Stimulated activated naive B cell treated with anti-CD40 and anti-IgM and Interleukin-4, amounts not matched to agents 10 μg/mL and 1 μg/mL and 100 μg/mL, for 72 hours (primary cell): ENCODE measurements around the gene ARHGAP12.
"Not testable (repeated sequence)": the region's sequence is repeated elsewhere in the genome, so short reads cannot be mapped to it uniquely, and the experiment has no call there.

Source experiments
- ATAC-seq, 2 donors: fragments of 150-1000 bp; cut with Tn5 transposase; replicated peaks; 2 replicates each; pipeline ENCODE4 v1.10.0; 2021; ENCODE audit warnings: moderate library complexity in 1 of 2
- DNase-seq: peaks from one replicate; pipeline ENCODE4 v3.0.0; 2021
- H3K27ac Mint-ChIP-seq: one replicate; pipeline ENCODE4 v1.8.0; 2022; ENCODE audit warnings: mild to moderate bottlenecking, mixed read lengths
- H3K27me3 Mint-ChIP-seq, 2 donors: one replicate each; pipeline ENCODE4 v1.8.0; 2022; ENCODE audit warnings: mixed read lengths in 2 of 2
- H3K36me3 Mint-ChIP-seq, 2 donors: one replicate each; pipeline ENCODE4 v1.8.0; 2022; ENCODE audit warnings: mixed read lengths in 2 of 2, mild to moderate bottlenecking in 1 of 2
- H3K4me1 Mint-ChIP-seq, 2 donors: one replicate each; pipeline ENCODE4 v1.8.0; 2022; ENCODE audit warnings: mixed read lengths in 2 of 2, mild to moderate bottlenecking in 1 of 2
- H3K4me3 Mint-ChIP-seq, 2 donors: one replicate each; pipeline ENCODE4 v1.8.0; 2022; ENCODE audit warnings: mild to moderate bottlenecking in 2 of 2, mixed read lengths in 2 of 2, moderate library complexity in 1 of 2
- H3K9me3 Mint-ChIP-seq, 2 donors: one replicate each; pipeline ENCODE4 v1.8.0; 2022; ENCODE audit warnings: mixed read lengths in 2 of 2, mild to moderate bottlenecking in 1 of 2

ARHGAP12 gene

DNA sequence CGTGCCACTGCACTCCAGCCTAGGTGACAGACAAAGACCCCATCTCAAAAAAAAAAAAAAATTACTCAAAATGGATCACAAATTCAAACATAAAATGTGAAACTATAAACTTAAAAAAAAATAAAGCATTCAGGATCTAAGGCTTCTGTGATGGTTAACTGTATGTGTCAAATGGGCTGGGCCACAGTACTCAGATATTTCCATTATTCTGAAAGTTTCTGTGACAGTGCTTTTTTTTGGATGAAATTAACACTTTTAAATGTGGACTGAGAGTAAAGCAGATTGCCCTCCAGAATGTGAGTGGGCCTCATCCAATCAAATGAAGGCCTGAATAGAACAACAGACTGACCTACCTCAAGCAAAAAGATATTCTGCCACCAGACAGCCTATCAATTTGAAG lies 26.0 kb downstream of the ARHGAP12 start:
- H3K27me3 Mint-ChIP-seq: no peaks in the 10 kb centered on the region
- H3K27ac Mint-ChIP-seq: no peak overlapping the region
- H3K36me3 Mint-ChIP-seq: peaks cover 38% of the 10 kb centered on the region in 2 donors
- no peak overlapping the region for H3K4me3 Mint-ChIP-seq
- H3K4me1 Mint-ChIP-seq: peaks cover 23 to 50% of the 10 kb centered on the region in 2 donors
- peaks cover 0 to 1% of the 10 kb centered on the region in 2 donors for H3K9me3 Mint-ChIP-seq
- ATAC-seq (no peak), DNase-seq (no peak)

DNA sequence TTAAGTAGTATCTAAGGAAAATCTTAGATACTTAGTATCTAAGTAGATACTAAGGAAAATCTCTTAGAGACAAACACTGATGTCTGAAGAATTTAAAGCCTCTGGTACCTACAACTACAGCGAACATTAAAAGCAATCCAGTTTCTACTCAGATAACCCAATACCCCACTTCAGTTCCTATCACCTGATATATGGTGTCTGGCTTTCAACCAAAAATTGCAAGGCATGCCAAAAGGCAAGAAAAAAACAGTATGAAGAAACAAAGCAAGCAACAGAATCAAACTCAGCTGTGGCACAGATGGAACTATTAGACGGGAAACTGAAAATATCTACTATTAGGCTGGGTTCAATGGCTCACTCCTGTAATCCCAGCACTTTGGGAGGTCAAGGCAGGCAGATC lies 31.1 kb downstream of the ARHGAP12 start:
- H3K36me3 Mint-ChIP-seq: peaks cover 24 to 28% of the 10 kb centered on the region in 2 donors
- peaks cover 0 to 3% of the 10 kb centered on the region in 2 donors for H3K9me3 Mint-ChIP-seq
- H3K27me3 Mint-ChIP-seq: no peaks in the 10 kb centered on the region
- H3K27ac Mint-ChIP-seq: no peak overlapping the region
- peaks cover 40 to 64% of the 10 kb centered on the region in 2 donors for H3K4me1 Mint-ChIP-seq
- no peak for DNase-seq
- ATAC-seq: no peak
- H3K4me3 Mint-ChIP-seq: no peak overlapping the region

DNA sequence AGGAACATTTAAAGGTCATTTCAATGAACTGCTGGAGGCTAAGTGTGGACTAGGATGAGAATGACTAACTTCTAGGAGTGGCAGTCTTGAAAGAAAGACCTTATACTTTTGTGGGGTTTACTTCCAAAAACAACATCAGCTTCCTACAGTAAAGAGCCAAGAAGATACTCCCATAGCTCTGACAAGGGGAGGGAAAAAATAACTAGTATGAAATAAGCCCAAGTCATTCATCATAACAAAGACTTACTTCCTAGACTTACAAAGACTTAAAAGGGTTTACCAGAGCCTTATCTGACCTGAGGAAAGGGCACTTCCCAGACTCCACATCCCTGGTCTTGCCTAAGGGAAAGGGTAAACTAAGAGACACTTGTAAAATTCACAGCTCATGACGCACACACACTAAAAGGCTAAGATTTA lies 31.7 kb downstream of the ARHGAP12 start:
- peaks cover 0 to 3% of the 10 kb centered on the region in 2 donors for H3K9me3 Mint-ChIP-seq
- ATAC-seq: no peak
- H3K27ac Mint-ChIP-seq: peak overlapping the region; percentile 47
- H3K27me3 Mint-ChIP-seq: no peaks in the 10 kb centered on the region
- H3K4me1 Mint-ChIP-seq: peaks cover 44 to 68% of the 10 kb centered on the region in 2 donors
- H3K36me3 Mint-ChIP-seq: peaks cover 28 to 29% of the 10 kb centered on the region in 2 donors
- H3K4me3 Mint-ChIP-seq: no peak overlapping the region
- no peak for DNase-seq

DNA sequence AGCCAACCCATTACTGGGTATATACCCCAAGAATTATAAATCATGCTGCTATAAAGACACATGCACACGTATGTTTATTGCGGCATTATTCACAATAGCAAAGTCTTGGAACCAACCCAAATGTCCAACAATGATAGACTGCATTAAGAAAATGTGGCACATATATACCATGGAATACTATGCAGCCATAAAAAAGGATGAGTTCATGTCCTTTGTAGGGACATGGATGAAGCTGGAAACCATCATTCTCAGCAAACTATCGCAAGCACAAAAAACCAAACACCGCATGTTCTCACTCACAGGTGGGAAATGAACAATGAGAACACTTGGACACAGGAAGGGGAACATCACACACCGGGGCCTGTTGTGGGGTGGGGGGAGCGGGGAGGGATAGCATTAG lies 32.9 kb downstream of the ARHGAP12 start:
- H3K27me3 Mint-ChIP-seq, H3K9me3 Mint-ChIP-seq, H3K4me3 Mint-ChIP-seq, DNase-seq, ATAC-seq, H3K27ac Mint-ChIP-seq: not testable (repeated sequence)
- peaks cover 20 to 29% of the 10 kb centered on the region in 2 donors for H3K36me3 Mint-ChIP-seq
- H3K4me1 Mint-ChIP-seq: peaks cover 49 to 74% of the 10 kb centered on the region in 2 donors

DNA sequence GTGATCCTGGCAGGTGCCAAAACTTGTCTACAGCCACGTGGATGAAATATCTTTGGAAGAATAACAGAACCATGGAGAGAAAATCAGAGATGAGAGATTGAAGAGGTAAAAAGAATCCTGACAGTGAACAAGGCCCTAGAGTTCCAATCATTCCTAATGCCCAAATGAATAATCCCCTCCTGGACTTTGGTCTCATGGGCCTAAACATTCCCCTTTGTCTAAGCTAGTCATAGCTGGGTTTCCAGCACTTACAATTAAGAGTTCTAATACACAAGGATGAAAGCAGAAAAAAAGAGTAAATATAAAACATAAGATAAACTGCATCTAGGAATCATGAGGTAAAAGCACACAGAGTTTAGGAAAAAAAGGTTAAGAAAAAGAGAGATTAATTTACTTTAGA lies 40.2 kb downstream of the ARHGAP12 start:
- ATAC-seq (no peak), DNase-seq (no peak)
- Mint-ChIP-seq H3K27ac (no peak overlapping the region), H3K36me3 (peaks cover 5 to 19% of the 10 kb centered on the region in 2 donors), H3K4me1 (peaks cover 25 to 52% of the 10 kb centered on the region in 2 donors), H3K27me3 (no peaks in the 10 kb centered on the region), H3K9me3 (peaks cover 0 to 2% of the 10 kb centered on the region in 2 donors), H3K4me3 (no peak overlapping the region)

DNA sequence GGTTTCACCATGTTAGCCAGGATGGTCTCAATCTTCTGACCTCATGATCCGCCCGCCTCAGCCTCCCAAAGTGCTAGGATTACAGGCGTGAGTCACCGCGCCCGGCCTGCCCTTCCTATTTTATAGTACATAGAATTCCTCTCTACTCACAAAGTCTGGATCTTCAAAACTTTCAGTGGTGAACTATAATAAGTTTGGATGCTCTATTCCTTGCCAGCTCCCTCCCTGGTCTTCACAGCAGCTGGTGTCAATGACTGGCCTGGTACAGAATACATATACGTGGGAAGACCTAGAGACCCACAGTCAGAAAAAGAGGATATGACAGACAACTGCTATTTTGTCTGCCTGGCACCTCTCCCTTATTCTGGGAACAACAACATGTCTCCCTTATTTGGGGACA lies 40.8 kb downstream of the ARHGAP12 start:
- H3K27ac Mint-ChIP-seq: peak overlapping the region; percentile 73
- no peaks in the 10 kb centered on the region for H3K27me3 Mint-ChIP-seq
- no peak for DNase-seq
- H3K36me3 Mint-ChIP-seq: peaks cover 2 to 20% of the 10 kb centered on the region in 2 donors
- ATAC-seq: no peak
- no peaks in the 10 kb centered on the region for H3K9me3 Mint-ChIP-seq
- peaks cover 26 to 50% of the 10 kb centered on the region in 2 donors for H3K4me1 Mint-ChIP-seq
- H3K4me3 Mint-ChIP-seq: no peak overlapping the region

DNA sequence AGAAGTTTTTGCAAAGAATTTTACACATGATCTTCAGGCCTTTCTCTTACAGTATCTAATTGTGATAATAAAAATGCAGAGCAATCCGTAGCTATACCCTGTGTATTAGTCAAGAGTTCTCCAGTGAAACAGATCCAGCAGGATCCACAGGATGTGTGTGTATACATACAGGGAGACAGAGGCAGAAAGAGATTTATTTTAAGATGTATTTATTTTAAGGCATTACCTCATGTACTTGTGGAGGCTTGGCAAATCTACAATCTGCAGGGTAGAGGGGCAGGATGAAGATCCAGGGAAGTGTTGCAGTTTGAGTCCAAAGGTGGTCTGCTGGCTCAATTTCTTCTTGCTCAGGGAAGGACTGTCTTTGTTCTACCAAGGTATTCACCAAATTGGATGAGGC lies 41.7 kb downstream of the ARHGAP12 start:
- Mint-ChIP-seq H3K4me1 (peaks cover 23 to 42% of the 10 kb centered on the region in 2 donors), H3K27ac (no peak overlapping the region), H3K27me3 (no peaks in the 10 kb centered on the region), H3K36me3 (peaks cover 2 to 13% of the 10 kb centered on the region in 2 donors), H3K4me3 (no peak overlapping the region), H3K9me3 (no peaks in the 10 kb centered on the region)
- no peak for ATAC-seq
- DNase-seq: no peak

DNA sequence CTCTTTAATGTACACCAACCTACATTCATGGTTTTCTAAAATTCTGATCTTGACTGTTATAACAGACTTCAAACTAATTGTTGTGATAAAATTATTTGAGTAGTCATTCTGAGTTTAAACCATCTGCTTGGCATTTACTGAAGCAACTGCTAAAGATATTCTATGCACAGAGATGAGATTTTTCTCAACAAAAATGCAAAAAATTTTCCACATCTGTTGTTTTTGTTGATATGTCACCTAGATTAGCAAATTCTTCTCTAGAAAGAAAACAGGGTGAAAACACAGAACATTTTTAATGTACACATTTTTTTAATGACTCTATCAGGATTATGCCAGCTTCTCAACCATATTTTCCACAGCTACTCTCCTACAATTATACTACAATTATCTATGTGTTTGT lies 42.7 kb downstream of the ARHGAP12 start:
- H3K4me1 Mint-ChIP-seq: peaks cover 17 to 35% of the 10 kb centered on the region in 2 donors
- H3K9me3 Mint-ChIP-seq: no peaks in the 10 kb centered on the region
- no peak overlapping the region for H3K27ac Mint-ChIP-seq
- H3K4me3 Mint-ChIP-seq: no peak overlapping the region
- no peak for ATAC-seq
- no peaks in the 10 kb centered on the region for H3K27me3 Mint-ChIP-seq
- peaks cover 2 to 6% of the 10 kb centered on the region in 2 donors for H3K36me3 Mint-ChIP-seq
- DNase-seq: no peak

DNA sequence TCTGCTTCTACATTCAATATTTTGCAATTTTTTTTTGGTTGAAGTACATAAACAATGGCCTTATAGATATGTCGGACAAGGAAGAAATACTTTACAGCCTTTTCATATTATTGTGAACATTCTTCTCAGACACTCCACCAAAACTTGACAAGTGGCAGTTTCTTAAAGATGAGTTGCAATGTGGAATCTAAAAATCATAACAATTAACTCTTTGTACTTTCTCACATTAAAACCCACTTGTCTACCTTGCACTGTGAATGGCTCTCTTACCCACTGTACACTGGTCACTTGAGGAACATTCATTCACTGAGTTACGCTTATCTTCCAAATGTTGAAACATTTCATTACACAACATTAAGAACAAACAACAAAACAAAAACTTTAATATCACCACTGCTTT lies 44.2 kb downstream of the ARHGAP12 start:
- H3K36me3 Mint-ChIP-seq: peaks cover 4 to 6% of the 10 kb centered on the region in 2 donors
- no peaks in the 10 kb centered on the region for H3K27me3 Mint-ChIP-seq
- no peak overlapping the region for H3K27ac Mint-ChIP-seq
- H3K9me3 Mint-ChIP-seq: no peaks in the 10 kb centered on the region
- no peak overlapping the region for H3K4me3 Mint-ChIP-seq
- DNase-seq (no peak), ATAC-seq (no peak)
- H3K4me1 Mint-ChIP-seq: peaks cover 17 to 38% of the 10 kb centered on the region in 2 donors

DNA sequence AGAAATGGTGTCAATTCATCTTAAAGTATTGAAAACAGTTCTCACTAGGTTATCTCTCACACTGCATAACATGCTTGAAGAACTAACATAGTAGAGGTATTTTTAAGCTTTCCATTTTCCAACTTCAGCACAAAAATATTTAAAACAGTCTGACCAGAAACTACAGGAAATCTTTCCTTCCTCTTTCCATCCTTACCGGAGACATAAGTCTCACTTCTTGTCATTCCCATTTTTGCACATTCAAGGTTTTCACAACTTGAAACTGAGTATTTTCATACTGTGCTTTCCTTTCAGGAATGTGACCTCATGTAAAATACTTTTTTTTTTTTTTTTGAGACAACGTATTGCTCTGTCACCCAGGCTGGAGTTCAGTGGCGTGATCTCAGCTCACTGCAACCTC lies 45.2 kb downstream of the ARHGAP12 start:
- Mint-ChIP-seq H3K4me3 (no peak overlapping the region), H3K27me3 (no peaks in the 10 kb centered on the region), H3K4me1 (peaks cover 17 to 45% of the 10 kb centered on the region in 2 donors), H3K36me3 (peaks cover 4 to 6% of the 10 kb centered on the region in 2 donors), H3K27ac (no peak overlapping the region), H3K9me3 (no peaks in the 10 kb centered on the region)
- ATAC-seq (no peak), DNase-seq (no peak)

DNA sequence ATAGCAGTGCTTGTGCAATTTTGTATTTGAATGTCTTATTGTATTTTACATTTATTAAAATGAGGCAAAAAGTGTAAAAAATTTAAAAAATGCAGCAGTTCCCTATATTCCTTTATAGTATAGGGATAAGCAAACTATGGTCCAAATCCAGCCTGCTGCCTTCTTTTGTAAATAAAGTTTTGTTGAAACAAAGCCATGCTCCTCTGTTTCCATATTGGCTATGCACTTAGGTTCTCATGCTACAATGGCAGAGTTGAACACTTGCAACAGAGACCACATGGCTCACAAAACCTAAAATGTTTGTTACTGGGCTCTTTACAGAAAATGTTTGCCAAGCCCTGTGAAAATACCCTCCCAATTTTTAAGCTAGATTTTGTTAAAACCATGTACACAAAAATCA lies 50.1 kb downstream of the ARHGAP12 start:
- Mint-ChIP-seq H3K36me3 (peaks cover 1 to 6% of the 10 kb centered on the region in 2 donors), H3K27ac (no peak overlapping the region), H3K4me1 (peaks cover 9 to 28% of the 10 kb centered on the region in 2 donors), H3K27me3 (no peaks in the 10 kb centered on the region), H3K9me3 (no peaks in the 10 kb centered on the region), H3K4me3 (no peak overlapping the region)
- DNase-seq (no peak), ATAC-seq (no peak)

DNA sequence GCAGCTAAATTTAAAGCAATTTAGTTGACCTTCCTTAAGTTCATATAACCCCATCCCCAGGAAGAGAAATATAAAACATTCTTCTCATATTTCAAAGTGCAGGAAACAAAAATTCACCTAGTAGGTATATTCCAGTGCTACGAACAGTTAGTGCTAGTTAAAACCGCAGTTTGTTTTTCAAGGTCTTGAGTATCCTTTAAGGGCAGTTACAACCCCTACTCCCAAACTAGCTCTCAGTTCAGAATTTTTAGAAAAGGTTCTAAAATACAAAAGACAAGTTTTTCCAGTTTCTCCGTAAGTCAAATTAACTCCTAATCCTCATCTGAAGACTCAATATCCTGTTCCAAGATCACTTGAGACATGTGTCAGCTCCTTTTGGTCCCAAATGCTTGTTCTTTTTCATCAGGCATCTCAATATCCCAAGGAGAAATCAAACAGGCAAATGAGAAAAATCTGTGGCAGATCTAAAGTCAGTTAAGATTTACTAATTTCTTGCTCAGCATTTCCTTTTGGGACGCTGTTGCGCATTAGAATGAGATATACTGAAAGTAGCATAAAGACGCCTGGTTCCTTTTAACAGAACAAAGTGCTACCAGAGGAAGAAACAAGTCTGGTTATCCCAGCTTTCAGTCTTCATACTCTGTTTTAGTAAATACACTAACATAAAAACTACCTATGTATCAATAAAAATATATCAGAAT lies 51.8 kb downstream of the ARHGAP12 start:
- ATAC-seq (peak in 1 of 2 donors; percentile 36), DNase-seq (no peak)
- H3K36me3 Mint-ChIP-seq: peaks cover 1 to 3% of the 10 kb centered on the region in 2 donors
- no peak overlapping the region for H3K4me3 Mint-ChIP-seq
- no peak overlapping the region for H3K27ac Mint-ChIP-seq
- H3K9me3 Mint-ChIP-seq: no peaks in the 10 kb centered on the region
- no peaks in the 10 kb centered on the region for H3K27me3 Mint-ChIP-seq
- H3K4me1 Mint-ChIP-seq: peaks cover 3 to 24% of the 10 kb centered on the region in 2 donors

DNA sequence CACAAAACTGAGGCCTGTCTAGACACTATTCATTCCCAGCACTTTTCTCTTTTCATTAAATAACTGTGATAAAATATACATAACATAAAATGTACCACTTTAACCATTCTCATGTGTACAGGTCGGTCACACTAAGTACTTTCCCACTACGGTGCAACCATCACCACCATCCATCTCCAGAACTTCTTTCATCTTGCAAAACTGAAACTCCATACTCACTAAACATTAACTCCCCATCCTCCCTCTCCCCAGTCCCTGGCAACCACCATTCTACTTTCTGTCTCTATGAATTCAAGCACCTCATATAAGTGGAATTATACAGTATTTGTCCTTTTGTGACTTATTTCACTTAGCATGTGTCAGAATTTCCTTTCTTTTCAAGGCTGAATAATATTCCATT lies 53.0 kb downstream of the ARHGAP12 start:
- Mint-ChIP-seq H3K36me3 (peaks cover 1 to 3% of the 10 kb centered on the region in 2 donors), H3K4me3 (no peak overlapping the region), H3K4me1 (peaks cover 3 to 24% of the 10 kb centered on the region in 2 donors), H3K27me3 (no peaks in the 10 kb centered on the region), H3K27ac (no peak overlapping the region), H3K9me3 (no peaks in the 10 kb centered on the region)
- DNase-seq (no peak), ATAC-seq (no peak)

DNA sequence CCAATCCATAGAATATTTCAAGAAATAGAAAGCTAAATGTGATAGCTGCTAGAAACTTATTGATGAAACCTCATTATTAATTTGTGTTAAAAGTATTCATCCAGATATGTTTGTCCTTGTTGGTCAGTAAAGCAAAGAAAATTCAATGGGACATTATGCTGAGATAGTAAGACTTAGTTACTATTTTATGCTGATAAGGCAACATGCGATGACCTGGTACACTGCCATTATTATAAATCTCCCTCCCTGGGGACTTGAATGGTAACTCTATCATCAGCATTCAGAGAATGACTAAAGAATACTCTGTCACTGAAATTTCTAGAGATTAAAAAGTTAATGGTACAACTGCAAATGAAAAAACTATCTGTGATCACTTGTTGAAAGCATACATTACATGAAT lies 54.9 kb downstream of the ARHGAP12 start:
- Mint-ChIP-seq H3K36me3 (peaks cover 0 to 3% of the 10 kb centered on the region in 2 donors), H3K4me1 (peaks cover 3 to 14% of the 10 kb centered on the region in 2 donors), H3K27me3 (no peaks in the 10 kb centered on the region), H3K27ac (no peak overlapping the region), H3K9me3 (no peaks in the 10 kb centered on the region), H3K4me3 (no peak overlapping the region)
- ATAC-seq (no peak), DNase-seq (no peak)

DNA sequence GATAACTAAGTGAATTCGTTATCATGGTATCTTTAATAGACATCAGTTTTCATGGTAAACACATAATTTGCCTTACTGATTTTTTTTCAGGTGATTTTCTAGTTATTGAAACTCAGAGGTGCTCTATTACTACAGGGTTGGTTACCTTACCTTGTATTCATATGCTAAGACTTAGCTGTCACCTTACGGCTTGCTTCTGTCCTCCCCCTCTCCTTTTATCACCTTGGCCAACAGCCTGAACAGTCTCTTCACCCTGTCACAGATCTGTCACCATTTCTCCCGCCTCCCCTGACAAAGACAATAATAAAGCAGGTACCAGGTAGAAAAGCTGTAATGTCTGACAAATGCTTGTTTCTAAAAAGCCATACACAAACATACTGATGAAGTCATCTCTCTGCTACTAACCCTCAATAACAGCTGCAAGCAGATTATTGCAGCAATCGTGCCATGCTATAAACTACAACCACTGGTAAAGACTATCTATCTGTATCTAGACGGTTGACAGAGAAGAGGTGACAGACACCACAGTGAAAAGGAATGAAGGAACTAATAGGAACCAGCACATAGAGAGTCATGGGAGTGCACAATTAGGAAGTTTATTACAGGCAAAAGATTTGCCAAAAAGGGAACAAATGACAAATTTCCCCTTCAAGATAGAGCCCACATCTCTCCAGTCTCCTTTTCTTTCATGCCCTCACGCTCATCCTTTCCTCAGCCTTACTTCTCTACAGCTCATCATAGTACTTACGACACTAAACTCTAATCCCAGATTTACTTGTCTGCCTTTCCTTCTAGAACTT lies 57.2 kb downstream of the ARHGAP12 start:
- no peak for DNase-seq
- peaks cover 3 to 12% of the 10 kb centered on the region in 2 donors for H3K4me1 Mint-ChIP-seq
- H3K27ac Mint-ChIP-seq: no peak overlapping the region
- no peak for ATAC-seq
- H3K4me3 Mint-ChIP-seq: no peak overlapping the region
- no peaks in the 10 kb centered on the region for H3K27me3 Mint-ChIP-seq
- peaks cover 0 to 2% of the 10 kb centered on the region in 2 donors for H3K36me3 Mint-ChIP-seq
- no peaks in the 10 kb centered on the region for H3K9me3 Mint-ChIP-seq
